NCI-H2196 treated with DMSO at 0.1 percent for 48 hours (cell line): ENCODE data around the gene SNX6.
"Not testable (repeated sequence)": the region's sequence is repeated elsewhere in the genome, so short reads cannot be mapped to it uniquely, and the experiment has no call there.

Experiments
- DNase-seq: peaks from one replicate; lab custom pipeline; 2025; ENCODE audit not compliant: unreplicated experiment; lab: John Stamatoyannopoulos, UW

The SNX6 gene

GRCh38 chr14:34527591-34527990, 102.4 kb downstream of the SNX6 start:
- DNase-seq: no peak

GRCh38 chr14:34524216-34524615, 105.7 kb downstream of the SNX6 start:
- DNase-seq: not testable (repeated sequence)

GRCh38 chr14:34522496-34522895, 107.5 kb downstream of the SNX6 start:
- DNase-seq: no peak

GRCh38 chr14:34521071-34521470, 108.9 kb downstream of the SNX6 start:
- not testable (repeated sequence) for DNase-seq

GRCh38 chr14:34520304-34520970, 109.5 kb downstream of the SNX6 start:
- not testable (repeated sequence) for DNase-seq
